ENCODE data around the gene SYNGAP1.

DNA sequence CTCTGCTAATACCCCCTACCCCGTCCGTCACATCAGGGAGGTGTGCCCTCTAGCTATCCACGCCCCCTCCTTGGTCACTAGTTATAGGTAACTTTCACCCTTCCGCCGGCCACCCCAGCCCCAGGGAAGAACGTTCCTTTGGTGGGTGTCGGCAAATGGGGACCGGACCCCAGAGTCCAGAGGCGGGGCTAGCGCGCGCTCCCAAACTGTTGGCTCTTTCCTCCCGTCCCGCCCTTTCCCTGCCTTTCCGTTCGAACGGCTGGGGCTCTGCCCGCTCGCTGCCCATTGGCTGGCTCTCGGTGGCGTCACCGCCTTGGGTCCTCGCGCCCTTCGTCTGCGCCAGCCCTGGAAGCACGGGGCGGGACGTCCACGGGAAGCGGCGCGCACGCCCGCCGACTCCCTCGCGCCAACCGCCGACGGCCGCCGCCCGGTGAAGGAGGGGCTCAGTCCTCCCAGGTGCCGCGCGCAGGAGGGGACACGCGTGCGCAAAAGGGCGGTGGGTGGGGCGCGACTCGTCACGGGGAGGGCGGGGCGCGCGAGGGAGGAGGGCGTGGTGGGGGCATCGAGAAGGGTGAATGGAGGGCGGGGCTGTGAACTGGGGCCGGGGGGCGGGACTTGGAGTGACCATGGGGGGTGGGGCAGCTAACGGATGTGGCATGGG lies 9.7 kb upstream of the SYNGAP1 start:
- TF ChIP-seq POLR2A (IDR thresholded peaks at IDR 0.05) = peak in 3 of 4 donors; percentile 66 to 88 (median 82)
- TF ChIP-seq, protein P1, sequence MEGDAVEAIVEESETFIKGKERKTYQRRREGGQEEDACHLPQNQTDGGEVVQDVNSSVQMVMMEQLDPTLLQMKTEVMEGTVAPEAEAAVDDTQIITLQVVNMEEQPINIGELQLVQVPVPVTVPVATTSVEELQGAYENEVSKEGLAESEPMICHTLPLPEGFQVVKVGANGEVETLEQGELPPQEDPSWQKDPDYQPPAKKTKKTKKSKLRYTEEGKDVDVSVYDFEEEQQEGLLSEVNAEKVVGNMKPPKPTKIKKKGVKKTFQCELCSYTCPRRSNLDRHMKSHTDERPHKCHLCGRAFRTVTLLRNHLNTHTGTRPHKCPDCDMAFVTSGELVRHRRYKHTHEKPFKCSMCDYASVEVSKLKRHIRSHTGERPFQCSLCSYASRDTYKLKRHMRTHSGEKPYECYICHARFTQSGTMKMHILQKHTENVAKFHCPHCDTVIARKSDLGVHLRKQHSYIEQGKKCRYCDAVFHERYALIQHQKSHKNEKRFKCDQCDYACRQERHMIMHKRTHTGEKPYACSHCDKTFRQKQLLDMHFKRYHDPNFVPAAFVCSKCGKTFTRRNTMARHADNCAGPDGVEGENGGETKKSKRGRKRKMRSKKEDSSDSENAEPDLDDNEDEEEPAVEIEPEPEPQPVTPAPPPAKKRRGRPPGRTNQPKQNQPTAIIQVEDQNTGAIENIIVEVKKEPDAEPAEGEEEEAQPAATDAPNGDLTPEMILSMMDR (IDR thresholded peaks at IDR 0.05) = peak in 1 of 6 experiments; percentile 11
